PC-3 (cell line): ENCODE data around the gene PCBP3.
"Not testable (repeated sequence)": the region's sequence is repeated elsewhere in the genome, so short reads cannot be mapped to it uniquely, and the experiment has no call there.

Source experiments
- EZH2 ChIP-seq: fragments of 300-600 bp; sonication (generic); IDR thresholded peaks from one replicate; pipeline ENCODE4 v1.6.1; 2017; ENCODE audit warnings: antibody characterized with exemption, mild to moderate bottlenecking, low read length; ENCODE audit not compliant: unreplicated experiment
- TF ChIP-seq, protein P1 (sequence below): fragments of 300-600 bp; sonication (generic); conservative IDR thresholded peaks from 2 replicates; pipeline ENCODE4 v1.5.1; 2017; ENCODE audit warnings: antibody characterized with exemption, low read depth, mild to moderate bottlenecking, low read length

DNA sequence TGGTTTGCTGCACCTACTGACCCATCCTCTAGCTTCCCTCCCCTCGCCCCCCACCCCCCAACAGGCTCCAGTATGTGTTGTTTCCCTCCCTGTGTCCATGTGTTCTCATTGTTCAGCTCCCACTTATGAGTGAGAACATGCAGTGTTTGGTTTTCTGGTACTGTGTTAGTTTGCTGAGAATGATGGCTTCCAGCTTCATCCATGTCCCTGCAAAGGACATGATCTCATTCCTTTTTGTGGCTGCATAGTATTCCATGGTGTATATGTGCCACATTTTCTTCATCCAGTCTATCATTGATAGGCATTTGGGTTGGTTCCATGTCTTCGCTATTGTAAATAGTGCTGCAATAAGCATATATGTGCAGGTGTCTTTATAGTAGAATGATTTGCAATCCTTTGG lies 17.4 kb upstream of the PCBP3 start:
- TF ChIP-seq, protein P1, sequence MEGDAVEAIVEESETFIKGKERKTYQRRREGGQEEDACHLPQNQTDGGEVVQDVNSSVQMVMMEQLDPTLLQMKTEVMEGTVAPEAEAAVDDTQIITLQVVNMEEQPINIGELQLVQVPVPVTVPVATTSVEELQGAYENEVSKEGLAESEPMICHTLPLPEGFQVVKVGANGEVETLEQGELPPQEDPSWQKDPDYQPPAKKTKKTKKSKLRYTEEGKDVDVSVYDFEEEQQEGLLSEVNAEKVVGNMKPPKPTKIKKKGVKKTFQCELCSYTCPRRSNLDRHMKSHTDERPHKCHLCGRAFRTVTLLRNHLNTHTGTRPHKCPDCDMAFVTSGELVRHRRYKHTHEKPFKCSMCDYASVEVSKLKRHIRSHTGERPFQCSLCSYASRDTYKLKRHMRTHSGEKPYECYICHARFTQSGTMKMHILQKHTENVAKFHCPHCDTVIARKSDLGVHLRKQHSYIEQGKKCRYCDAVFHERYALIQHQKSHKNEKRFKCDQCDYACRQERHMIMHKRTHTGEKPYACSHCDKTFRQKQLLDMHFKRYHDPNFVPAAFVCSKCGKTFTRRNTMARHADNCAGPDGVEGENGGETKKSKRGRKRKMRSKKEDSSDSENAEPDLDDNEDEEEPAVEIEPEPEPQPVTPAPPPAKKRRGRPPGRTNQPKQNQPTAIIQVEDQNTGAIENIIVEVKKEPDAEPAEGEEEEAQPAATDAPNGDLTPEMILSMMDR, result not testable (repeated sequence)
- not testable (repeated sequence) for TF ChIP-seq EZH2
